Fibroblast of mammary gland (primary cell): ENCODE results near the gene NUMBL.
A peak's percentile ranks its signal among the peaks of the same experiment; 100 is the strongest.

Source experiments
- DNase-seq: peaks from one replicate; pipeline ENCODE4 v3.0.0-alpha.2; 2010; ENCODE audit warnings: low read depth
- H3K4me3 ChIP-seq: 2 replicates; pipeline ENCODE4 v1.5.1; 2011; ENCODE audit warnings: low read depth, mild to moderate bottlenecking, low read length, moderate library complexity; ENCODE audit not compliant: control insufficient read depth
- TF ChIP-seq, protein P1 (sequence below): conservative IDR thresholded peaks from 2 replicates; pipeline ENCODE4 v1.5.1; 2011; ENCODE audit warnings: low read depth, low read length, inconsistent platforms; ENCODE audit not compliant: control insufficient read depth, insufficient read depth

The NUMBL gene

DNA sequence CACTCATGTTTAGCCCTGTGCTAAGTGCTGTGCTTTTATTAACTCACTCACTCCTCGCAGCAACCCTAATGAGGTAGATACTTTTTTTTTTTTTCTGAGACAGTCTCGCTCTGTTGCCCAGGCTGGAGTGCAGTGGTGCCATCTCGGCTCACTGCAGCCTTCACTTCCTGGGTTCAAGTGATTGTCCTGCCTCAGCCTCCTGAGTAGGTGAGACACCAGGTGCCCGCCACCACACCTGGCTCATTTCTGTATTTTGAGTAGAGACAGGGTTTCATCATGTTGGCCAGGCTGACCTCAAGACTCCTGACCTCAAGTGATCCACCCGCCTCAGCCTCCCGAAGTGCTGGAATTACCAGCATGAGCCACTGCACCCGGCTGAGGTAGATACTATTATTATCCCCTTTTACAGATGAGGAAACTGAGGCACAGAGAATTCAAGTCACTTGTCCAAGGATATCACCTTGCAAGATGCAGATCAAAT, 29.0 kb upstream of the NUMBL start:
- peak; percentile 31 for DNase-seq
- TF ChIP-seq, protein P1, sequence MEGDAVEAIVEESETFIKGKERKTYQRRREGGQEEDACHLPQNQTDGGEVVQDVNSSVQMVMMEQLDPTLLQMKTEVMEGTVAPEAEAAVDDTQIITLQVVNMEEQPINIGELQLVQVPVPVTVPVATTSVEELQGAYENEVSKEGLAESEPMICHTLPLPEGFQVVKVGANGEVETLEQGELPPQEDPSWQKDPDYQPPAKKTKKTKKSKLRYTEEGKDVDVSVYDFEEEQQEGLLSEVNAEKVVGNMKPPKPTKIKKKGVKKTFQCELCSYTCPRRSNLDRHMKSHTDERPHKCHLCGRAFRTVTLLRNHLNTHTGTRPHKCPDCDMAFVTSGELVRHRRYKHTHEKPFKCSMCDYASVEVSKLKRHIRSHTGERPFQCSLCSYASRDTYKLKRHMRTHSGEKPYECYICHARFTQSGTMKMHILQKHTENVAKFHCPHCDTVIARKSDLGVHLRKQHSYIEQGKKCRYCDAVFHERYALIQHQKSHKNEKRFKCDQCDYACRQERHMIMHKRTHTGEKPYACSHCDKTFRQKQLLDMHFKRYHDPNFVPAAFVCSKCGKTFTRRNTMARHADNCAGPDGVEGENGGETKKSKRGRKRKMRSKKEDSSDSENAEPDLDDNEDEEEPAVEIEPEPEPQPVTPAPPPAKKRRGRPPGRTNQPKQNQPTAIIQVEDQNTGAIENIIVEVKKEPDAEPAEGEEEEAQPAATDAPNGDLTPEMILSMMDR, result no peak
- peak overlapping the region; percentile 91 for H3K4me3 ChIP-seq

DNA sequence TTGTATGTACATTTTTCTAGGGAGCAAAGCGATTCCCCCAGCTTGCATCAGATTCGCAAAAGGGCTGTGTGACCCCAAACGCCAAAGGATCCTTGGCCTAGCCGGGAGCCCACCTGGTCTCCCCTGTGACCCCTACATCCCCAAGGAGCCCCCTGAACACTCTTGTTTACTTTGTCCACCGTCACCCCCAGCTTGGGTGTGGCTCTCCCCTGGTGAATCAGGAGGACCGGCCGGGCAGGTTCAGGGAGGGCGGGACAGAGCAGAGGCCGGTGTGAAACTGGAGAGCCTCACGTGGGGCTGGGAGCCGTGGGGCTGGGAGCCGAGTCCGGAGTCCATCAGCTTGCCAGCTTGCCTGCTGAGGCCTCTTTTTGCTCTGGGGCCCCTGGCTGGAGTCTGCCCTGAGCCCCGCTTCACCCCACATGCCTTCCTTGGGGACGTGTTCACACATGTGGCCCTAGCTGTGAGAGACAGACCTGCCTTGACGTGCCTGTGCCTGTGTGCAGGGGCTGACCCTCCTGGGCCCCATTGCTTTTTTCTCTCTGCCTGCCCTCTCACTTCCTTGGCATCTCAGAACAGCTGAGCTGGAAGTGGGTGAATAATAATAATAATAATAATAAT, 28.4 kb upstream of the NUMBL start:
- peak; percentile 67 for DNase-seq
- peak overlapping the region; percentile 91 for H3K4me3 ChIP-seq
- TF ChIP-seq, protein P1, result no peak

DNA sequence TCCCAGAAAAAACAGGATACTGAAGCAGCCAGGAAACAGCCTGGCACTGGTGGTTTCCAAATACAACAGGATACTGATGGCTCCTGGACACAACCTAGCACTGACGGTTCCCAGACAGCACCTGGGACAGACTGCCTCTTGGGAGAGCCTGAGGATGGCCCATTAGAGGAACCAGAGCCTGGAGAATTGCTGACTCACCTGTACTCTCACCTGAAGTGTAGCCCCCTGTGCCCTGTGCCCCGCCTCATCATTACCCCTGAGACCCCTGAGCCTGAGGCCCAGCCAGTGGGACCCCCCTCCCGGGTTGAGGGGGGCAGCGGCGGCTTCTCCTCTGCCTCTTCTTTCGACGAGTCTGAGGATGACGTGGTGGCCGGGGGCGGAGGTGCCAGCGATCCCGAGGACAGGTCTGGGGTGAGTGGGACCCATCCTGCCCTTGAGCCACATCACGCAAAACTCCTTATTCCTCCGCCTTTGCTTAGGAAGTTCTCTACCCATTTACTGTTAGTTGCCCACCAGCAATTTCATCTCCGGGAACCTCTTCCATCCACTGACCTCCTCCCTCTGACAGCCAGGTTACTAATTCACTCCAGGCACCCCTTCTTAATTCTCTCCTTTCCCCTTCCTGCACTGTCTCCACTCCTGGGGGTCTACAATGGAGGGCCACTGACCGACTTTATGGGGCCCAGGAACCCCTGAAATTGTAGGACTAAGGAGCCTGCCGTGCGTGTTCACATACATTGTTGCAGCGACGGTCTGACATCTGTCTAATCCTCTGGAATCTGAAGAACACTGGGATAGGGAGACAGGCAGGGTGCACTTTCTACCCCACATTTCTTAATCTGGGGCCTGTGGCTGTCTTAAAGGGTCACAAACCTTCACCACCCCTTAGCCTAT, 27.7 kb upstream of the NUMBL start:
- TF ChIP-seq, protein P1, result no peak
- DNase-seq, result peak; percentile 59
- H3K4me3 ChIP-seq, result peak overlapping the region; percentile 91

DNA sequence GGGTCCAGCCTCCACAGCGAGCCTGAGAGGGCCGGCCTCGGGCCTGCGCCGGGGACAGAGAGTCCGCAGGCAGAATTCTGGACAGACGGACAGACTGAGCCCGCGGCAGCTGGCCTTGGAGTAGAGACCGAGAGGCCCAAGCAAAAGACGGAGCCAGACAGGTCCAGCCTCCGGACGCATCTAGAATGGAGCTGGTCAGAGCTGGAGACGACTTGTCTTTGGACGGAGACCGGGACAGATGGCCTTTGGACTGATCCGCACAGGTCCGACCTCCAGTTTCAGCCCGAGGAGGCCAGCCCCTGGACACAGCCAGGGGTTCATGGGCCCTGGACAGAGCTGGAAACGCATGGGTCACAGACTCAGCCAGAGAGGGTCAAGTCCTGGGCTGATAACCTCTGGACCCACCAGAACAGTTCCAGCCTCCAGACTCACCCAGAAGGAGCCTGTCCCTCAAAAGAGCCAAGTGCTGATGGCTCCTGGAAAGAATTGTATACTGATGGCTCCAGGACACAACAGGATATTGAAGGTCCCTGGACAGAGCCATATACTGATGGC, 27.0 kb upstream of the NUMBL start:
- TF ChIP-seq, protein P1, result no peak

DNA sequence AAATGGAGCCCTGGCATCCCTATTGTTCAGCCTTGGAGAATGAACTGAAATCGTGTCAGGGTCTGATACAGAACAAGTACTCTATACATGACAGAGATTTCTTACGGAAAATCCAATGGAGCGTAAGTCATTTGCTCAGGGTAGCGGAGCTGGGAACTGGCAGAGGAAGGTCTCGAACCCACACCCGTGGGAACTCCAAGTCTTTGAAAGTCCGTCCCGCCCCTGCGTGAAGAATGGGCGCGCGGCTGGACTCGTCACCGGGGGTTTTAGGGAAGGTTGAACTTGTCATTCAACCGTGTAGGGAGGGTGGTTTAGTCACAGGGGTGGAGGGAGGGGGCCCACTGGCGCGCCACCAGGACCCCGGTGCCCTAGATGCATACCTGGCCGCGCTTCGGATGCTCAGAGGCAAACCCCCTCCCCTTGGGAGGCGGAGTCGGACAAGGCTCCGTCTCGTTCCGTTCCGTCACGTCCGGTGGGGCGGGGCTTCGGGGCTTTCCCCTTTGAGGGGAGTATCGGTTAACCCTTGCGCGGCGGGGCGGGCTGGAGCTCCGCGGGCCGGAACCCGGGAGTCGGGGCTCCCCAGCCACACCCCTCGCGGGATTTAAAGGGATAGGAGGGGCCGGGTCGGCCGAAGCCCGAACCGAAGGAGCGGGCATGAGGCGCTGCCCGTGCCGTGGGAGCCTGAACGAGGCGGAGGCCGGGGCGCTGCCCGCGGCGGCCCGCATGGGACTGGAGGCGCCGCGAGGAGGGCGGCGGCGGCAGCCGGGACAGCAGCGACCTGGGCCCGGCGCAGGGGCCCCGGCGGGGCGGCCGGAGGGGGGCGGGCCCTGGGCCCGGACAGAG, 26.3 kb upstream of the NUMBL start, which contains the start of the genes COQ8B and ITPKC:
Gene COQ8B, minus strand, starts transcription at position 405 of the 843 bp plus-strand sequence. CDS start 2,254 bp downstream, outside the sequence.
Gene ITPKC, plus strand, starts transcription at position 631 of the 843 bp plus-strand sequence. Its CDS starts 24 bp downstream, at position 655.
- TF ChIP-seq, protein P1, result no peak
- H3K4me3 ChIP-seq, result peak within 1 kb of the TSS; percentile 91
- DNase-seq, result peak; percentile 95

More for the DNA sequence above, 27.0 kb upstream of the NUMBL start:
- DNase-seq, result peak; percentile 39
- peak overlapping the region; percentile 91 for H3K4me3 ChIP-seq

DNA sequence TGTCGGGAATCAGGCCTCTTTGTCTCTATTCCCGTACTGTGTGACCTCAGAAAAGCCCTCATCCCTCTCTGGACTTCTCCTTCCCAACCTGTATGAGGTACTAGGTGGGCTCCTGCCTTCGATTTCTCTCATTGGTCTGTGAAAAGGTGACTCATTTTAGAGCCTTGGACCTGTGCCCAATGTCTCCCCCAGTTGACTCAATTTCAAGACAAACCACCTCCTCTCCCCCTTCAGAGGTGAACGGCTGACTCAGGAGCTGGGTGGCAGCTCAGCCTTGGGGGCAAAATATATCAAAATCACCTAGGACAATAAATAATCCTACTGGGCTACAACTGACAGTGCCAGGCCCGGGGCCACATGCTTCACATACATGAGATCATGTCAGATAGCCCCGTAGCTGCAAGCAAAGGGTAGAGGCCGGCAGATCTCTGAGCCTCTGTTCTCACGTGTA, 25.6 kb upstream of the NUMBL start:
- H3K4me3 ChIP-seq, result peak overlapping the region; percentile 91
- TF ChIP-seq, protein P1, result no peak
- peak; percentile 97 for DNase-seq
